ENCODE results near the gene AANAT.

The AANAT gene

DNA sequence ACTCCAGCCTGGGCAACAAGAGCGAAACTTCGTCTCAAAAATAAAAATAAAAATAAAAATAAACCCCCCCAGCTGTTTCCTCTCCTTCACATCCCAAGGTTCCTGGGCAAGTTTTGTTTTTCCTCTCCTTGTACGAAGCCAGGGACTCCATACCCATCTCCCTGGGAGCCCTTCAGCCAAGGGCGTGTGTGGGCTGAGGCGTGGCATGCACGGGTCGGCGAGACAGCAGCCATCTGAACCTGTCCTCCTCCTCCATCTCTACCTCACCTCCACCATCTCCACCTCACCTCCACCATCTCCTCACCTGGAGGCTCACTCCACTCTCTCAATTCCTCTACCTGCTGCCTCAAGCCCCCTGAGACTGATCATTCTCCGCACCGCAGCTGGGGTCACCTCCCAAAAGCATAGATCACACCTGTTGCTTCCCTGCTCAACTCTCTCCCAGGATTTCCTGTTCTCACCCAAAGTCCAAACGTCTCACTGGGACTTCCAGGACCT lies 16.9 kb downstream of the AANAT start:
- ATAC-seq = no peak
- no peak for TF ChIP-seq ZC3H10 (CRISPR knock-in tag; IDR thresholded peaks at IDR 0.05)

DNA sequence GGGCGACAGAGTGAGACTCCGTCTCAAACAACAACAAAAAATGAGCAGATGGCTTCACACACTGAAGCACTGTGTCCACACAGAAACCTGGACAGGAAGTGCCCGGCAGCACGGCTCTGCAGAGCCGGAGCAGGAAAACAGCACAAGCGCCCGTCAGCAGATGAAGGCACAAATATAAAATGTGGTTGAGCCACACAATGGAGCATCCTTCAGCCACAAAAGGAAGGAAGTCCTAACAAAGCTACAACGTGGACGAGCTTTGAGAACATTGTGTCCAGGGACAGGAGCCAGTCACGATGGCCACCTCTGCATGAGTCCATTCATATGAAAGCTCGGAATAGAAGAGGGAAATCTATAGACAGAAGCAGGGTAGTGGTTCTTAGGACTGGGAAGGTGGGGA lies 18.2 kb downstream of the AANAT start:
- no peak for ATAC-seq
- TF ChIP-seq TCF4 (CRISPR knock-in tag; IDR thresholded peaks at IDR 0.05; ENCODE audit: borderline replicate concordance) (no peak), ESRRG (CRISPR knock-in tag; IDR thresholded peaks at IDR 0.05) (no peak), ARNTL (CRISPR knock-in tag; IDR thresholded peaks at IDR 0.05; ENCODE audit: borderline replicate concordance, low read depth) (no peak), RARB (CRISPR knock-in tag; IDR thresholded peaks at IDR 0.05) (no peak), ZC3H10 (CRISPR knock-in tag; IDR thresholded peaks at IDR 0.05) (no peak), OSR1 (CRISPR knock-in tag; IDR thresholded peaks at IDR 0.05) (no peak), ZNF8 (CRISPR knock-in tag; IDR thresholded peaks at IDR 0.05) (no peak), BACH2 (CRISPR knock-in tag; IDR thresholded peaks at IDR 0.05; ENCODE audit: borderline replicate concordance) (no peak), CSDC2 (CRISPR knock-in tag; IDR thresholded peaks at IDR 0.05) (no peak), ZFP30 (CRISPR knock-in tag; IDR thresholded peaks at IDR 0.05) (no peak), ISL1 (CRISPR knock-in tag; IDR thresholded peaks at IDR 0.05) (no peak), TOX (CRISPR knock-in tag; IDR thresholded peaks at IDR 0.05; ENCODE audit: borderline replicate concordance) (no peak), ZNF70 (CRISPR knock-in tag; IDR thresholded peaks at IDR 0.05) (no peak), ZNF565 (CRISPR knock-in tag; conservative IDR thresholded peaks at IDR 0.05; ENCODE audit: low read depth) (no peak), GLIS3 (CRISPR knock-in tag; IDR thresholded peaks at IDR 0.05) (no peak)
- TF ChIP-seq, protein P1, sequence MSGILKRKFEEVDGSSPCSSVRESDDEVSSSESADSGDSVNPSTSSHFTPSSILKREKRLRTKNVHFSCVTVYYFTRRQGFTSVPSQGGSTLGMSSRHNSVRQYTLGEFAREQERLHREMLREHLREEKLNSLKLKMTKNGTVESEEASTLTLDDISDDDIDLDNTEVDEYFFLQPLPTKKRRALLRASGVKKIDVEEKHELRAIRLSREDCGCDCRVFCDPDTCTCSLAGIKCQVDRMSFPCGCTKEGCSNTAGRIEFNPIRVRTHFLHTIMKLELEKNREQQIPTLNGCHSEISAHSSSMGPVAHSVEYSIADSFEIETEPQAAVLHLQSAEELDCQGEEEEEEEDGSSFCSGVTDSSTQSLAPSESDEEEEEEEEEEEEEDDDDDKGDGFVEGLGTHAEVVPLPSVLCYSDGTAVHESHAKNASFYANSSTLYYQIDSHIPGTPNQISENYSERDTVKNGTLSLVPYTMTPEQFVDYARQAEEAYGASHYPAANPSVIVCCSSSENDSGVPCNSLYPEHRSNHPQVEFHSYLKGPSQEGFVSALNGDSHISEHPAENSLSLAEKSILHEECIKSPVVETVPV (CRISPR knock-in tag; IDR thresholded peaks at IDR 0.05) = no peak
- TF ChIP-seq, protein P2, sequence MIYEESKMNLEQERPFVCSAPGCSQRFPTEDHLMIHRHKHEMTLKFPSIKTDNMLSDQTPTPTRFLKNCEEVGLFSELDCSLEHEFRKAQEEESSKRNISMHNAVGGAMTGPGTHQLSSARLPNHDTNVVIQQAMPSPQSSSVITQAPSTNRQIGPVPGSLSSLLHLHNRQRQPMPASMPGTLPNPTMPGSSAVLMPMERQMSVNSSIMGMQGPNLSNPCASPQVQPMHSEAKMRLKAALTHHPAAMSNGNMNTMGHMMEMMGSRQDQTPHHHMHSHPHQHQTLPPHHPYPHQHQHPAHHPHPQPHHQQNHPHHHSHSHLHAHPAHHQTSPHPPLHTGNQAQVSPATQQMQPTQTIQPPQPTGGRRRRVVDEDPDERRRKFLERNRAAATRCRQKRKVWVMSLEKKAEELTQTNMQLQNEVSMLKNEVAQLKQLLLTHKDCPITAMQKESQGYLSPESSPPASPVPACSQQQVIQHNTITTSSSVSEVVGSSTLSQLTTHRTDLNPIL (CRISPR knock-in tag; IDR thresholded peaks at IDR 0.05; ENCODE audit: low read depth) = no peak
- TF ChIP-seq, protein P3, sequence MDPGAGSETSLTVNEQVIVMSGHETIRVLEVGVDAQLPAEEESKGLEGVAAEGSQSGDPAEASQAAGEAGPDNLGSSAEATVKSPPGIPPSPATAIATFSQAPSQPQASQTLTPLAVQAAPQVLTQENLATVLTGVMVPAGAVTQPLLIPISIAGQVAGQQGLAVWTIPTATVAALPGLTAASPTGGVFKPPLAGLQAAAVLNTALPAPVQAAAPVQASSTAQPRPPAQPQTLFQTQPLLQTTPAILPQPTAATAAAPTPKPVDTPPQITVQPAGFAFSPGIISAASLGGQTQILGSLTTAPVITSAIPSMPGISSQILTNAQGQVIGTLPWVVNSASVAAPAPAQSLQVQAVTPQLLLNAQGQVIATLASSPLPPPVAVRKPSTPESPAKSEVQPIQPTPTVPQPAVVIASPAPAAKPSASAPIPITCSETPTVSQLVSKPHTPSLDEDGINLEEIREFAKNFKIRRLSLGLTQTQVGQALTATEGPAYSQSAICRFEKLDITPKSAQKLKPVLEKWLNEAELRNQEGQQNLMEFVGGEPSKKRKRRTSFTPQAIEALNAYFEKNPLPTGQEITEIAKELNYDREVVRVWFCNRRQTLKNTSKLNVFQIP (CRISPR knock-in tag; IDR thresholded peaks at IDR 0.05; ENCODE audit: borderline replicate concordance, low read depth) = no peak

DNA sequence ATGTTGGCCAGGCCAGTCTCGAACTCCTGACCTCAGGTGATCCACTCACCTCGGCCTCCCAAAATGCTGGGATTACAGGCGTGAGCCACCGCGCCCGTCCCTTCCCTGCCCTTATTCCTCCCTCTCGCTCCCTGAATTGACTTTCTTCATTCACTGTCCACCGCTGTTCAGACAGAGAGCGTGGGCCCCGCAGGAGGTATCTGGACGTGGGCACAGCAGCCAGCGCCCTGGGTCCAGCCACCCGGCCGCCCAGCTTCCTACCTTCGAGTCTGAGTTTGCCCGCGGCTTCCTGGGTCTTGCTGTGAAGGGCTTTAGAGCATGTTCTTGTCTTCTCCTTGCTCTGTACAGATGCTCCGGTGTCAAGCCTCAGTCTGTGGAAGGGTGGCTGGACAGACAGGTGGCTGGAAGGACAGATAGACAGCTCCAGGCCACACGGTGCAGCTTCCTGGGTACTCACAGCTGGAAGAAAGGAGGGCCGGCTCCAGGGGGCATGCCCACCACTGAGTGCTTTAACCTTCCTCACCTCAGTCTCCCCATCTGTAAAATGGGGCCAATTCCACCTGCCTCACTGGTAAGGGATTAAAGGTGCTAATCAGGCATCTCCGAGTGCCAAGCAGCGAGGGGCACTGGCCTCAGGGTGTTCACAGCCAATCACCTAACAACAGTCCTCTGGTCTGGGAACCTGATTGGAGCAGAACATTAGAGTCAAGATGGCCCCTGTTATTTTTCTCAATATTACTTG lies 20.2 kb downstream of the AANAT start:
- no peak for ATAC-seq
- TF ChIP-seq, protein P4, sequence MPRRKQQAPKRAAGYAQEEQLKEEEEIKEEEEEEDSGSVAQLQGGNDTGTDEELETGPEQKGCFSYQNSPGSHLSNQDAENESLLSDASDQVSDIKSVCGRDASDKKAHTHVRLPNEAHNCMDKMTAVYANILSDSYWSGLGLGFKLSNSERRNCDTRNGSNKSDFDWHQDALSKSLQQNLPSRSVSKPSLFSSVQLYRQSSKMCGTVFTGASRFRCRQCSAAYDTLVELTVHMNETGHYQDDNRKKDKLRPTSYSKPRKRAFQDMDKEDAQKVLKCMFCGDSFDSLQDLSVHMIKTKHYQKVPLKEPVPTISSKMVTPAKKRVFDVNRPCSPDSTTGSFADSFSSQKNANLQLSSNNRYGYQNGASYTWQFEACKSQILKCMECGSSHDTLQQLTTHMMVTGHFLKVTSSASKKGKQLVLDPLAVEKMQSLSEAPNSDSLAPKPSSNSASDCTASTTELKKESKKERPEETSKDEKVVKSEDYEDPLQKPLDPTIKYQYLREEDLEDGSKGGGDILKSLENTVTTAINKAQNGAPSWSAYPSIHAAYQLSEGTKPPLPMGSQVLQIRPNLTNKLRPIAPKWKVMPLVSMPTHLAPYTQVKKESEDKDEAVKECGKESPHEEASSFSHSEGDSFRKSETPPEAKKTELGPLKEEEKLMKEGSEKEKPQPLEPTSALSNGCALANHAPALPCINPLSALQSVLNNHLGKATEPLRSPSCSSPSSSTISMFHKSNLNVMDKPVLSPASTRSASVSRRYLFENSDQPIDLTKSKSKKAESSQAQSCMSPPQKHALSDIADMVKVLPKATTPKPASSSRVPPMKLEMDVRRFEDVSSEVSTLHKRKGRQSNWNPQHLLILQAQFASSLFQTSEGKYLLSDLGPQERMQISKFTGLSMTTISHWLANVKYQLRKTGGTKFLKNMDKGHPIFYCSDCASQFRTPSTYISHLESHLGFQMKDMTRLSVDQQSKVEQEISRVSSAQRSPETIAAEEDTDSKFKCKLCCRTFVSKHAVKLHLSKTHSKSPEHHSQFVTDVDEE (CRISPR knock-in tag; IDR thresholded peaks at IDR 0.05) = no peak
- TF ChIP-seq ZFP30 (CRISPR knock-in tag; IDR thresholded peaks at IDR 0.05) = no peak
- no peak for TF ChIP-seq ZC3H10 (CRISPR knock-in tag; IDR thresholded peaks at IDR 0.05)
- no peak for TF ChIP-seq ZNF70 (CRISPR knock-in tag; IDR thresholded peaks at IDR 0.05)
- no peak for TF ChIP-seq ISL1 (CRISPR knock-in tag; IDR thresholded peaks at IDR 0.05)
- no peak for TF ChIP-seq PPARA (CRISPR knock-in tag; IDR thresholded peaks at IDR 0.05; ENCODE audit: borderline replicate concordance)
- no peak for TF ChIP-seq ARNTL (CRISPR knock-in tag; IDR thresholded peaks at IDR 0.05; ENCODE audit: borderline replicate concordance, low read depth)
- TF ChIP-seq ZNF565 (CRISPR knock-in tag; conservative IDR thresholded peaks at IDR 0.05; ENCODE audit: low read depth) = no peak
- TF ChIP-seq ESRRG (CRISPR knock-in tag; IDR thresholded peaks at IDR 0.05) = no peak

DNA sequence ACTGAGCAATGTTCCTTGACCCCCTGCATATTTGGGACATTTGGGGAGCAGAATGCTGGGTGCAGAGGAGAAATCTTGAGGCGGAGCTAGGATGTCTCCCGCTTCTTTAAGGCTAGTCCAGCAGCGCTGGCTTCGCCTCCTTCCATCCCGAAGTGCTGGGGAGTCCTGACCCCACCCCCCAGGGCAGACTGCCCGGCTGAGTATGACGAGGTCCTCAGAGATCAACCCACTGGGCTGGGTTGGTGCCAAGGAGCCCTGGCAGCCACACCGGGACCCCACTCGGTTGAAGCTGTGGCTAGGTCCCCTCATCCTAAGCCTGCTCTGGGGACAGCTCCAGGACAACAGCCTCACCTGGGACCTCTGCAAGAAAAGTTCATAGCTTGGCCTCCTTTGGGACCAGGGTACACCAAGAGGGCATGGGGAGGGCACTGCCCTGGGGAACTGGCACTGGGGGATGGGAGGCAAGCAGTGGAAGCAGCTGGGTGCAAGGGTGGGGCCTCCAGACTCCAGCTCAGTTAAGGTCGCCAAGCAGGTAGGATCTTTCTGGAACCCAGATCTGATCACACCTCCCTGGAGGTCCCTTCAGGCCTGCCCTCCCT lies 22.8 kb downstream of the AANAT start:
- ATAC-seq = no peak
- TF ChIP-seq RARB (CRISPR knock-in tag; IDR thresholded peaks at IDR 0.05) = no peak
- no peak for TF ChIP-seq ZFP3 (CRISPR knock-in tag; IDR thresholded peaks at IDR 0.05)
- TF ChIP-seq BACH2 (CRISPR knock-in tag; IDR thresholded peaks at IDR 0.05; ENCODE audit: borderline replicate concordance) = no peak
- TF ChIP-seq ZNF70 (CRISPR knock-in tag; IDR thresholded peaks at IDR 0.05) = no peak
- TF ChIP-seq ZC3H10 (CRISPR knock-in tag; IDR thresholded peaks at IDR 0.05) = no peak
- TF ChIP-seq ARNTL (CRISPR knock-in tag; IDR thresholded peaks at IDR 0.05; ENCODE audit: borderline replicate concordance, low read depth) = no peak
- TF ChIP-seq OSR1 (CRISPR knock-in tag; IDR thresholded peaks at IDR 0.05) = no peak
- no peak for TF ChIP-seq TOX (CRISPR knock-in tag; IDR thresholded peaks at IDR 0.05; ENCODE audit: borderline replicate concordance)

All from SK-N-SH treated with all-trans-retinoic acid at 6 μM for 48 hours (cell line).